HG02870 (cell line): Measurements from ENCODE around the gene HORMAD2.

Source experiments
- ATAC-seq: cut with Tn5 transposase; IDR thresholded peaks from one replicate; pipeline ENCODE4 v1.9.1; 2021; ENCODE audit warnings: mild to moderate bottlenecking, moderate library complexity; ENCODE audit not compliant: unreplicated experiment

HORMAD2 gene, protein sequence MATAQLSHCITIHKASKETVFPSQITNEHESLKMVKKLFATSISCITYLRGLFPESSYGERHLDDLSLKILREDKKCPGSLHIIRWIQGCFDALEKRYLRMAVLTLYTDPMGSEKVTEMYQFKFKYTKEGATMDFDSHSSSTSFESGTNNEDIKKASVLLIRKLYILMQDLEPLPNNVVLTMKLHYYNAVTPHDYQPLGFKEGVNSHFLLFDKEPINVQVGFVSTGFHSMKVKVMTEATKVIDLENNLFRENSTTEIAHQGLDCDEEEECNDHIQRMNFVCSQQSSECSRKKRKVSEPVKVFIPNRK

DNA sequence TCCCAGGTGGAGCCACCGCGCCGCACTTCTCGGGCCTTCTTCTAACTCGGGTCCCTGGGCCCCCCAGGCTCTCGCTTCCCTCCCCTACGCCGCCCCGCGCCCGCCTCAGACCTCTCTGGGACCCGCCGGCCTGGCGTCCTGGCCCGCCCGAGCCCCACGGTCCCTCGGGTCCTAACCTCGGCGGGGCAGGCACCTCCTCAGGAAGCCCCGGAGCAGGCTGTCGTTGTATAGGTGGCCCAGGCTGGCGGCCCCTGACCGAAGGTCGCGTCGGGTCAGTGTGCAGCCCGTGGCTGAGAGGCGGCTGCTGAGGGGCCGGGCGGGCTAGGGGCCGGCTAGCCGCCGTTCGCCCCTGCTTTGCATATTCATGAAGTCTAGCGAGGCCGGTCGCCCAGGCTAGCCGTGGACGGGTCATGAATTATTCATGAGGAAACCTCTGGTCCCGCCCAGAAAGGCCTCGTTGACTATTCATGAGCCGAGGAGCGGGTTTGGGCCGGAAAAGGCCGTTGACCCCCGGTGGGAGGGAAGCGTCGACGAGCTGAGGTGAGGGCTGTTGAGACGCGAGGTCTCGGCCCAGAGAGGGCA lies at the start of gene HORMAD2:
Gene HORMAD2 (plus strand): TSS at position 513 of the 582 bp plus-strand sequence. CDS start 13,489 bp downstream, outside the sequence.
- no peak for ATAC-seq

DNA sequence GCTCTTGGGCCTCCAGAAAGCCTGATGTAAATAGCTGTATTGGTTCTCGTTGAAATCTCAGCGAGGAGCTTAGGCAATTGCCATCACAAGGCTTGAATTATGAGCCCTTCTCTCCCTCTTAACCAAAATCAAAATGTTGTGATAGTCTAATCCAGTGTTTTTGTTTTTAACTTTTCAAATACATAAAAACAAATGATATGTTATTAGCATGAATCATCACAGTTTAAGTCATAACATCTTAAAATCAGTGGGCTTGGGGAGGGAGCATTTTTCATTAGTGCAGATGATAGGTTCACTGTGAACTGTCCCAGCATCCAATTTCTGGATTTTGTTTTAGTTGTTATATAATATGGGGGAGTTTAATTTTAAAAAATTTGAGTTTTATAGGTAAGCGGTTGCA lies 48.9 kb upstream of the HORMAD2 start:
- ATAC-seq: no peak

DNA sequence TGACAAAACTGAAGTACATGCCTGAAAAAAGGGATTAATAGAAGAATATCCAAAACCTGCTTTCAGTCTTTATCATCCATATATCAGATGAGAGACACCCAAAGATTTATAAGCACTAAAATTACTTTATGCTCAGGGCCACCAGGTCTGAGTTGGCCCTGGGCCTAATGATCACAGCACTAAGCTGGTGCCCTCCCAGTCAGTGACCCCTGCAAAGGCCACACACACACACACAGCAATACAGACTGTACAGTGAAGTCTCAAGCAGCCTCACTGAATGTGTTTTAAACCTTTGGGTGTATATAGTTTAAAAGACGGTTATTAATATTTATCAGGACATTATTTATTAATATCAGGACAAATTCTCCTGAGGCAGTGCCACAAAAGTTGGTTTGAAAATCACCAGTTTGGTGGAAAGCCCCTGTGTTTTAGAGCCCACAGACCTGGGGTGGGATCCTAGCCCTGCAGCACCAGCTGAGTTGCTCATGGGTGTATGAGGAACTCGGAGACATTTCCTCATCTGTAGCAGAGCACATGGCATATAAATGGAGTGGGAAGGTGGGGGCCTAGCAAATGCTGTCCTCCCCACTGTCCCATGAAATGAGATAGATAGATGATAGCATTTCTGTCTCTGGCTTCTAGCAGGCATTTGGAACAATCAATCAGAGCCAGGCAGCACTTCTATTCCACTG lies 48.4 kb upstream of the HORMAD2 start:
- no peak for ATAC-seq

DNA sequence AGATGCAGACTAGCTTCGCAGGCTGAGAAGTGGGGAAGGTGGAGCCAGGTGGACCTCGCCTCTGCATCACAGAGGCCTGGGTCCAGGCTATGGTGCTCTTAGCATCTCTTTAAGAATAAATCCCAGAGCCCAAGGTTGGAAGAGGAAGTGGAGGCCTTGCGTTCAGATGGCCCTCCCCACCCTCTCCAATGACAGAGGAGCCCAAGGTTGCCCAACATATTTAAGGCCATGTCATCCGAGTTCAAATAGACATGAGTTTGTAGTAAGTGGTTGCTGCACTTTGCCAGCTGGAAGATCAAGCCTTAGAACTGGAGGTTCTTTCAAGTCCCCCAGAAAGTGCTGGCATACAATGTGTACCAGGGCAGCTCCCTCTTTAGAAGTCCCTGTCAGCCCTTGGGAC lies 47.1 kb upstream of the HORMAD2 start:
- ATAC-seq: no peak

DNA sequence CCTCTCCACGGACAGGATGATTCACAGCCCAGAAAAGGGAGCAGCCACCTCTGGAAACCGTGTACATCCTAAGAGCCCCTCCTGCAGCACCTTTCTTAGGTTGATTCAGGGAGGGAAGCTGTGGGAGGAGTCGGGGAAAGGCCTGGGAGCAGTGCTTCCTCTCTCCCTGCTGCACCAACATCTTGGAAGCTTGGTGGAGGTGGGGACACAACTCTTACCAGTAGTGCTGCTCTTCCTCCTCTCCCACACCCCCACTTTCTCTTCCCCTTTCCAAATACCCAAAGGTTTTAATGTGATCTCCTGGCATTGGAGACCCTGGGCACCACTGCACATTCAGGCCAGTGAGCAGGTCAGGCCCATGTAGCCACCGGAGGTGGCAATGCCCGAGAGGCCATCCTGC lies 46.4 kb upstream of the HORMAD2 start:
- ATAC-seq: no peak

DNA sequence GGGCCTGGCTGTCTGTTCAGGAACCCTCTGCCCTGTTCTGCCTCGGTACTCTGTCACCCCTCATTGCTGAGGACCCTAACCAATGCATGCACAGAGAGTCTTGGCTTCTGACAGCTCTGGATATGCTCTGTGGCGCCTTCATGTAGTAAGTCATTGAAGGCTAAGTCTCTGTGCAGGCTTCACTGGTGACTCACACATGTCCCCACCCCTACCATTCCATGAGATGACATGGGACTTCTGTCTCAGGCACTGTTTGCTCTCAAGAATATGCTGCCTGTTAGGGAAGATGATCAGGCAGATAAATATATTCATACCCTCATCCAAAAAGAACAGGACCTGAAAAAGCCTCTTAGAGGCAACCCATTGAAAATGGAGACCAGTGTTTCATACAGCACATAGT lies 43.6 kb upstream of the HORMAD2 start:
- ATAC-seq: no peak

DNA sequence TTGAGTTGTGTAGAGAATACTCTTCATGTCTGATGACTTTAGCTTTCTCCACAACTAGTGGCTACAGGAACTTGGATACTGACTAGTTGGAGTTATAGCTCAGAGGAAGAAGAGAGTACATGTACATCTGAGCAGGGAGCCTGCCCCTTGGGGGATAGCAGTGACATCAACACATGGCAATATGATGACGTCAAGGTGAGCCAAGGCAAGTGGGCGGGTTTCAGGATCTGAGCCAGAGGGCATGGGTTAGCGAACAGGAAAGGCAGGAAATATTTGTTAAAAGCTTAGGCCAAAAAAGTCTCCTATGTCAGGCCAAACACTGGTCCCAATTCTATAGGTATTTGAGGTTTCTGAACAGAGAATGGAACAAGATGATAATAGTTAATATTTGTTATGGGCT lies 42.0 kb upstream of the HORMAD2 start:
- no peak for ATAC-seq

DNA sequence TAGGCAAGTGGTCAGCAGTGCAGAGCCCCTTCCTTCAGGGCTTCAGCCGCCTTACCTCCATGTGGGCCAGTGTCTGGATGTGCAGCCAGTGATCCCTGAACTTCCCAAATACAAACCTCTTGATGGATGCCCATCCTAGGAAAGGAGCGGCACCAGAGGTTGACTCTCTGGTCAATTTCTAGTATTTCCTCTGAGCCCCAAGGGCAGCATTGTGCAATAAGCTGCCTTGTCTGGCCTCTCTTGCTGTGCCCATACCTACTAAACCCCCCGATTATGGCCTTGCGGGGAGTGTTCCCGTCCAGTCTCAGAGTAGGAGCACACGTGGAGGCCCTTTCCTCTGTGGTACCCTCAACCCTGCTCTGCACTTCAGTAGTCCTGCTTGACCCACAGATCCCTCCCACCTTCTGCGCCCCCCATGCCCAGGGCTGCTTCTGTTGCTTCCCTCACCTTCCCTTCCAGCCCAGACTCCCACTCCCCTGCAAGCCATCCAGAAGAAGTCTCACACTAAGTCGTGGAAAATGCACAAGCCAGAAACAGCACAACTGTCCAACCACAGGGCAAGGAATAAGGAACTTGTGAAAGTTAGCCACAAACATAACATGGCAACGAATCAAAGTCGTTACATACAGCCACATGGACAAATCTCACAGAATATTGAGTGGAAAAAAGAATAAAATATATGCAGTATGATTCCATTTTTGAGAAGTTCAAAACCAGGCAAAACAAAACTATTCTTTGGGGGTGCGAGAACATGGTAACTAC lies 39.6 kb upstream of the HORMAD2 start:
- ATAC-seq: no peak

DNA sequence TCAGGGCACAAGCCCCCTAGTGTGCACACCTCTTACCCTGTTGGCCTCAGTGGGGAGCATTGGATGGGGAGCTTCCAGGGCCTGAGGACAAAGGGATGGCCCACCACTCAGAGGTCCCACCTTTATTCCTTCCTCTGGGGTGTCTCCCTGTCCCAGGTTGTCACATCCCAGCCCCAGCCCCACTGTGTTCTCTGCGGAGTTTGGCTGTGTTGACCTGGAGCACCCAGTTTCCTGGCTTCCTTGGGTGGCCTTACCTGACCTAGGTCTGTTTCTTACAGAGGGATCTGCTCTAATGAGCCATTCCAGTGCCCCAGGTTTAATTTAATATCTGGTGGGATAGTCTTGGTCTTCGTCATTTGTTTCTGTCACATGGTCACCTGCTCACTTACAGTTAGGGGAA lies 38.8 kb upstream of the HORMAD2 start:
- ATAC-seq: no peak

DNA sequence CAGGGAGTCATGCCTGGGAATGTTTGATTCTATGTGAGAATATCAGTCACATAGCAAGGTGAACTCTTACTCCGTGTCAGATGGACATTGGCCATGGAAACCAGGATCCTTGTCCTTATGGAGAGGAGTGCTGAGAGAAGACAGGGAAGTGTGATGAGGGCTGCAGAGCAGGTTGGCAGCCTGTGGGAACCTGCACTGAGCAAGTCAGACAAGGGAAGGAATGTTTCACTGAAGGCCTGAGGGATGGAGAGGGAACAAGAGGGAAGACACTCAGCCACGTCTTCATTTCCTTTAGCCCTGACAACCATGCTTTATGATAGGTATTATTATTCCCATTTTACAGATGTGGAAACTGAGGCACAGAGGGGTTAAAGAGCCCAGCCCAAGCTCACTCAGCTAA lies 38.4 kb upstream of the HORMAD2 start:
- ATAC-seq: no peak

DNA sequence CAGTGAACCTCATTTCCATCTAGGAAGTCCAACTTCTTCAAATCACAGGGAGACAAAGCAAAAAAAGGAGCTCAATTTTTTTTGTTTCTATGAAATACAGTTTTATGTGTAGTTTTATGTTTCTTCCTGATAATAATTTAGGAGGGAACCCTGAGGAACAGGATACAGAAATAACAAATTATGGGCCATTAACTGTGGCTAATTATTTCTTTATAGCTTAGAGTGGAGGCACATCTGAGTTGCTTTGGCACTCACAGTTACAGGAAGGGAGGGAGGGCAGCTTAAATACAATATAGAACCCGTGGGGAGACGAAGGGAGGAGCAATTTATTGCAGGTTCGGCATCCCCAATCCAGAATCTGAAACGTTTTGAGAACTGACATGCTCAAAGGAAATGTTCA lies 37.1 kb upstream of the HORMAD2 start:
- no peak for ATAC-seq

DNA sequence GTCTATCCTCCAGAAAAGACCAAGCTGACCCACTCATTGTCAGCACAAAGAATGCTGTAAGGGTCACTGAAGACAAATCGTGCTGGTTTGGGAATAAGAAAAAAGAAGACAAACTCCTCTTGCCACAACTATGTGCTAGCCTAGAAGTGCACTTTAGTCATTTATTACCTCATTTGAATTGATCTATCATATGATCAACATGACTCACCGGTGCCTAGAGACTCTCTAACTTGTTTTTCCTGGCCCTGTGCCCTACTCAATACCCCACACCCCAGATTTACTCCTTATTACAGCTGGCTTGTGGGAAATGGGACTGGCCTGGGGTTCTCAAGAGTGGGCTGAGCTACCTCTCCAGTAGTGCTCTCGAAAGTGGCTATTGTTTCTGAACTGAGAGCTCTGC lies 35.9 kb upstream of the HORMAD2 start:
- no peak for ATAC-seq

DNA sequence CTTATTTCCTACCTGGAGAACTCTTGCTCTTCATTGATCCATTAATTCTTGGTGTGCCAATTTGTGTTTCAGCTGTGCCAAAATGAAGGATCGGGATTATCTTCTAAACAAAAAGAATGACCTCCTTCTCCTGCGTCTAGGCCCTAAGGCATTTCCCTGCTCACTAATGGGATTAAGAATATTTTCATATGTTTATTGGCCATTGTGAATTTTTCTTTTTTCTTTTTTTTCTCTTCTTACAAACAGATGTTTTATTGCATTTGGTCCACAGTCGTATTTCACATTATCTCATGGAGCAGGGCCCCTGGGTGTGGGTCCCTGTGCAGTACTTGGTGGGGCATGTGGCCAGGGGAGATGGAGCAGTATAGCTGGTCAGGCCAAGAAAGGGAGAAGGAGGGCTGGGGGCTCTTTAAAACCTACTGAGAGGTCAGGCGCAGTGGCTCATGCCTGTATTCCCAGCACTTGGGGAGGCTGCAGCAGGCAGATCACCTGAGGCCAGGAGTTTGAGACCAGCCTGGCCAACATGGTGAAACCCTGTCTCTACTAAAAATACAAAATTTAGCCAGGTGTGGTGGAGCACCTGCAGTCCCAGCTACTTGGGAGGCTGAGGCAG lies 35.3 kb upstream of the HORMAD2 start:
- ATAC-seq: no peak

DNA sequence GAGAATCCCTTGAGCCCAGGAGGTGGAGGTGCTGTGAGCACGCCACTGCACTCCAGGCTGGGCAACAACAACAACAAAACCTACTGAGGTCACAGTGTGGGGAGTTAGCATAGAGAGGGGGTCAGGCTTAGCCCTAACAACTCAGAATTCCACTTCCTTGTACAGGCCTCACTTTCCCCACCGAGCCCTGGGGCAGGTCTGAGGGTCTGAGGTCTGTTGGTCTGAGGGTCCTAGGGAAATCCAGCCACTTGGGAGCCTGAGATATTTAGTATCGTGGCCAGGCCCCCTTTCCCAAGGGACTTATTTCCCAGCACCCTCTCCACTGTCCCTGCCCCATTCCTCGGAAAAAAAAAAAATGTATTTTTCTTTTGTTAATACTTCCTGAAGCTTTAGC lies 34.8 kb upstream of the HORMAD2 start:
- ATAC-seq: no peak

DNA sequence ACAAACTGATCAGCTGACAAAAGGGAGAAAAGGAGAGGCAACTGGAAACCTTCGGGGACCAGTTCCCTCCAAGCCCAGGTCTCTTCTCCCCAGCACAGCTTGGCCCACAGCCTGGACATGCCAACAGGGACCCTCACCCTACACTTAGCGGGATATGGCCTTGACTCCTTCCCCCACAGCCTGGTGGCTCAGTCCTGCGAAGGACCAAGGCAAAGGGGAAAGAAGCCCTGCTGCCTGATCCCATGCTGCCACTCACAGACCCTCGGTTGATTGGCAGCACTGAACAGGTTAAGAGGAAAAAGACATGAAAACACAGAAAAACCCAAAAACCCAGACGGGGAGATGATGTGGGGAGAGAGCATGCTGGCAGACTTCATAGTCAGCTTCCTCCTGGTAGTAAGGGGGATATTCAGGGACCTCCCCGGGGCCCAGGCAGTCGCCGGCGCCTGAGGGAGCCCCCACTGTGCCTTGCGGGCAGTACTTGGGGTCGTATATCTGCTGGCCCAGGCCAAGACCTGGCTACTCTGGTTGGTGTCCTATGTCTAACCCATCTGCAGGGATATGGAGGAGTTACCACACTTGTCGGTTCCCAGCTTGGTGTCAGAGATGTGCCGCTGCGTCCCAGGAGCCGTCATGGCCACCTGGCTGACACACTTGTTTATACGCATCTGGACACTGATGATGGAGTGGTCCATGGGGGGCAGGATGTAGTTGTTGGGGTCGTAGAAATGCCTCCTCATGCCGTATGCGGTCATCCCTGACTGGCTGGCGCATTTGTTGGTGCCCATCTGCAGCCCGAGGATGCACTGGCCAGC lies 34.2 kb upstream of the HORMAD2 start:
- no peak for ATAC-seq

DNA sequence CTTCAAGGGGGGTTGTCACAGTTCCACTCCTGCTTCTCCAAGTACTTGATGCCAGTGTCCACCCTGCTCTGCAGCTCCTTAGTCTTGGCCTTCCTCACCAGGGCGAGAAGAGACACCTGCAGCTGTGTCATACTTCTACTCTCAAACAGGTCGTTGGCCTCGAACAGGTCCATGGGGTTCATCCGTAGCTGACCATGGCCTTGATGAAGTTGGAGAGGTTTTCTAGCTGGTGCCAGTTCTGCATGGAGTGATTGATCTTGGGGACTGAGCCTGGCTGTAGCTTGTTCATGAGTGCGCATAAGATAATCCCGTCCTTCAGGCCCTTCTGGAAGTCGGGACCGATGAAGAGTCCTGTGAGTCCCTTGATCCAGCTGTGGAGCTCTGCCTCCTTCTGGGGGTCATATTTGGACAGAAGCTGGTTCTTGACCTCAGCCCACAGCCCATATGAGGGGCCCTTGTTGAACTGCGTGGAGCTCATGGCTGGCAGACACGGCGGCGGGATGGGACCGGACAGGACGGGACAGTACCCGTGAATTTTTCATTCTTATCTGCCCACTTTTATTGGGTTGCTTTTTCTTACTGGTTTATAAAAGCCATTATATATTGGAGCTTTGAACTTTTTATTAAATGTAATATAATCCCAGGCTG lies 33.4 kb upstream of the HORMAD2 start:
- no peak for ATAC-seq

DNA sequence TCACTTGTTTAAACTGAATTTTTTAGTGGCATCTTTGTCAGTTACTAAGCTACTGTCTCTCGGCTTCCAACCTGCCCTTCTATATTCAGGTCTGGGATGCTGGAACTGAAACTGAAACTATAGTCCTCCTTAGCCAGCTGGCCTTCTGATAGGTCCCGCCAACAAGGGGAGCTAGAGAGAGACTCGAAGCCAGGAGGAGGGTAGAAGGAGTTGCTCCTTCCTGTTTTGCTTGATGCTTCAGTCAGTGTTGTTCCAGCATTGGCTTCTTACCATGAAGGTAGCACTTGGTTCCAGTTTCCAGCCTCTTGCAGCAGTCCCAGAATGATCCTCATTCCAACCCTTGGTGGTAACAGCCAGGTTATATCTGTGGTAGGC lies 32.9 kb upstream of the HORMAD2 start:
- ATAC-seq: no peak

DNA sequence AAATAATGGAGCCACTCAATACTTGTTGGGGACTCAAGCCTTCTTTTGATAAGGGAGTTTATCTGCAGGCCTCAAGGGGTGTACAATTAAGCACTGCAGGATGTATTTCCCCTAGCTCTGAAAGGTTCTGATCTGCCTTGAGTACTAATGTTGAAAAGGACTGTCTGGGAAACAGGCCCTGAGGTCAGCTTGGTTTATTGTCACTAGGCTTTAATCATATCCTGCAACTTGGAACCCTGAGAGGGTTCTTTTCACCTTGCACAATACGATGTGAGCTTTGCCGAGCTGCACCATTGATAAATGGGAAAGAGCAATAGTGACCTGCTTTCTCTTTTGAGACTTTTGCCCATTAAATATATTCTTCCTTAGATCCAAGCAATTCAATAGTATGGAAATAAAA lies 31.6 kb upstream of the HORMAD2 start:
- no peak for ATAC-seq

DNA sequence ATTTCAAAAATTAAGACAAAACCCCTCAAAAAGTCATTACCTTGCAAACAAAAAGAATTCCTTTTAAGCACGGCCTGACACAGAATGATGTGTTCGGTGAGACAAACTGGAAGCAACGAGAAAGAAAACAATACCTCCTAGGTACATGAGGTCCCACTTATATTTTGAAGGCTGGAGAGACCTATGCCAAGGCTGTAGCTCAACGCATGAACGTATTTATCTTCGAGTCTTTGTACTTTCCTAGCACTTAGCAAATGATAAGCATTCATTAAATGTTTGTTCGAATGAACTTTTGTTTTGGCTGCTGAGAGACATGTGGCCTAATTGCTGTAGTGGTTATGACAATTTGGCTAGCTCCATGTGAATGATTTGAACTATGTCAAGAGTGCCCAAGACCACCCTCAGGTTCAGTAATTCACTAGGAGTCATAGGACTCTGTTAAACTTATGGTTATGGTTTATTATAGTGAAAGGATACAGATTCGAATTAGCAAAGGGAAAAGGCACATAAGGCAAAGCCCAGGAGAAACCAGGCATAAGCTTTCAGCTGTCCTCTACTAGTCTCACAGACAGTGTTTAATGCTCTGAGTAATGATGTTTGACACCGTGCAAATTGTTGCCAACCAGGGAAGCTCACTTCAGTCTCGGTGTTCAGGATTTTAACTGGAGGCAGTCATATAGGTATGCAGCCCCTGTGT lies 26.0 kb upstream of the HORMAD2 start:
- ATAC-seq: no peak

DNA sequence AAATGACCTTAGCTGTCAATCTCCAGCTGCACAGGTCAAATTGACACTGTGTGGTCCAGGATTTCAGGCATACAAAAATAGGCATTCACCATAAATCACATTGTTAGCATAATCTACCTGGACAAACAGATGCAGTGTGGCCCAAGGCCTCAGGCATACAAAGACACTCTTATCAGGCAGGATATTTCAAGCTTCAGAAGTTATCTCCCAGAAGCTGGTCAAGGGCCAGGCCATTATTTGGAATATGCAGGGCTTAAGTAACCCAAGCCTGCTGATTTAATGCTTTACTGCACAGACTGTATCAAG lies 25.5 kb upstream of the HORMAD2 start:
- no peak for ATAC-seq
